Measurements from ENCODE around the gene FUZ.

DNA sequence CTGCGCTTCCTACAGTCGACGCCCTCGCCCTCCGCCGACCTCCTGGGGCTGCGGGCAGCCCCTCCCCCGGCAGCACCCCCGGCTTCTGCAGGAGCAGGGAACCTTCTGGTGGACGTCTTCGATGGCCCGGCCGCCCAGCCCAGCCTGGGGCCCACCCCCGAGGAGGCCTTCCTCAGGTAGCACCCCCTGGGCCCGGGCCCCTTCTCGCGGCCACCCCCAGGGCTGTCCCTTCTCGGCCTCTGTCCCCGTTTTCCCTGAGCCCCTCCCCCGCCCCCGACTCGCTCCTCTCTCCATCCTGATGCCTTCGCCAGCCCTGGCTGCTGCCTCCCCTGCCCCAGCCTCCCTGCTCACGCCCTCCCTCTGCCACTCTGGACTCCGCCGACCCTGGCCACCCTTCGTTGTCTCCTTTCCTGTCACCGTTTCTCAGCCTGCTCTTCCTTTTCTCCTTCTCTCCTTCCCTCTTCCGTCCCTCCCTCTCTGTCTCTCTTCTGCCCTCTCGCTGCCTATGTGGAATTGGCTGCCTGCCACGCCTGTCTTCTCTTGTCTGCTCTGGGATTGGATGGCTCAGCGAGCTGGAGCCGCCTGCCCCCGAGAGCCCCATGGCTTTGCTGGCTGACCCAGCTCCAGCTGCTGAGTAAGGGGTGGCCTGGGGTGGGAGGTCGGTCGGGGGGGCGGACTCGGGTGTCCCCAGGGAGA, 11.0 kb downstream of the FUZ start:
- TF ChIP-seq, protein P1, sequence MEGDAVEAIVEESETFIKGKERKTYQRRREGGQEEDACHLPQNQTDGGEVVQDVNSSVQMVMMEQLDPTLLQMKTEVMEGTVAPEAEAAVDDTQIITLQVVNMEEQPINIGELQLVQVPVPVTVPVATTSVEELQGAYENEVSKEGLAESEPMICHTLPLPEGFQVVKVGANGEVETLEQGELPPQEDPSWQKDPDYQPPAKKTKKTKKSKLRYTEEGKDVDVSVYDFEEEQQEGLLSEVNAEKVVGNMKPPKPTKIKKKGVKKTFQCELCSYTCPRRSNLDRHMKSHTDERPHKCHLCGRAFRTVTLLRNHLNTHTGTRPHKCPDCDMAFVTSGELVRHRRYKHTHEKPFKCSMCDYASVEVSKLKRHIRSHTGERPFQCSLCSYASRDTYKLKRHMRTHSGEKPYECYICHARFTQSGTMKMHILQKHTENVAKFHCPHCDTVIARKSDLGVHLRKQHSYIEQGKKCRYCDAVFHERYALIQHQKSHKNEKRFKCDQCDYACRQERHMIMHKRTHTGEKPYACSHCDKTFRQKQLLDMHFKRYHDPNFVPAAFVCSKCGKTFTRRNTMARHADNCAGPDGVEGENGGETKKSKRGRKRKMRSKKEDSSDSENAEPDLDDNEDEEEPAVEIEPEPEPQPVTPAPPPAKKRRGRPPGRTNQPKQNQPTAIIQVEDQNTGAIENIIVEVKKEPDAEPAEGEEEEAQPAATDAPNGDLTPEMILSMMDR (IDR thresholded peaks at IDR 0.05; ENCODE audit: low read depth, low read length, poor library complexity, severe bottlenecking) = no peak
- TF ChIP-seq EZH2phosphoT487 (IDR thresholded peaks at IDR 0.05; ENCODE audit: borderline replicate concordance, low read length) = no peak

All from DOHH2 (cell line).